Activated naive CD4-positive, alpha-beta T cell treated with anti-CD3 and anti-CD28 coated beads for 36 hours (primary cell): ENCODE measurements around the gene KCNQ1. TPM values are rescaled to one million over a fixed set of nuclear protein-coding genes. Genes with fewer than 3 reads are reported as not detected.

ENCODE experiments used
- CTCF ChIA-PET: fragments of 350-600 bp; sonication (Branson Sonifier 250); formaldehyde crosslinking; loops from one replicate; lab custom pipeline; 2021; ENCODE audit warnings: antibody characterized with exemption; lab: Charles Lee
- DNase-seq: peaks from one replicate; pipeline ENCODE4 v3.0.0-alpha.2; 2020
- H3K27ac Mint-ChIP-seq: one replicate; pipeline ENCODE4 v1.8.0; 2021; ENCODE audit warnings: mild to moderate bottlenecking, mixed read lengths
- H3K27me3 Mint-ChIP-seq: one replicate; pipeline ENCODE4 v1.8.0; 2021; ENCODE audit warnings: low read depth, mixed read lengths
- H3K36me3 Mint-ChIP-seq: one replicate; pipeline ENCODE4 v1.8.0; 2021; ENCODE audit warnings: low read depth, mixed read lengths
- H3K4me1 Mint-ChIP-seq: one replicate; pipeline ENCODE4 v1.8.0; 2021; ENCODE audit warnings: low read depth, mixed read lengths
- H3K4me3 Mint-ChIP-seq: one replicate; pipeline ENCODE4 v1.8.0; 2021; ENCODE audit warnings: mild to moderate bottlenecking, moderate library complexity, mixed read lengths
- H3K9me3 Mint-ChIP-seq: one replicate; pipeline ENCODE4 v1.8.0; 2021; ENCODE audit warnings: mixed read lengths
- intact Hi-C: fragments of 100-400 bp; cut with micrococcal nuclease; formaldehyde crosslinking; loops from one replicate; pipeline ENCODE4 v1.15.1; 2023
- total RNA-seq, 2 experiments: library from RNA; stranded (reverse); gene quantifications; one replicate each; pipeline ENCODE4 v1.2.3, GENCODE V29; 2021

The KCNQ1 gene
- total RNA-seq, 2 experiments from 2014 or later = 10.6 to 10.8 TPM

DNA sequence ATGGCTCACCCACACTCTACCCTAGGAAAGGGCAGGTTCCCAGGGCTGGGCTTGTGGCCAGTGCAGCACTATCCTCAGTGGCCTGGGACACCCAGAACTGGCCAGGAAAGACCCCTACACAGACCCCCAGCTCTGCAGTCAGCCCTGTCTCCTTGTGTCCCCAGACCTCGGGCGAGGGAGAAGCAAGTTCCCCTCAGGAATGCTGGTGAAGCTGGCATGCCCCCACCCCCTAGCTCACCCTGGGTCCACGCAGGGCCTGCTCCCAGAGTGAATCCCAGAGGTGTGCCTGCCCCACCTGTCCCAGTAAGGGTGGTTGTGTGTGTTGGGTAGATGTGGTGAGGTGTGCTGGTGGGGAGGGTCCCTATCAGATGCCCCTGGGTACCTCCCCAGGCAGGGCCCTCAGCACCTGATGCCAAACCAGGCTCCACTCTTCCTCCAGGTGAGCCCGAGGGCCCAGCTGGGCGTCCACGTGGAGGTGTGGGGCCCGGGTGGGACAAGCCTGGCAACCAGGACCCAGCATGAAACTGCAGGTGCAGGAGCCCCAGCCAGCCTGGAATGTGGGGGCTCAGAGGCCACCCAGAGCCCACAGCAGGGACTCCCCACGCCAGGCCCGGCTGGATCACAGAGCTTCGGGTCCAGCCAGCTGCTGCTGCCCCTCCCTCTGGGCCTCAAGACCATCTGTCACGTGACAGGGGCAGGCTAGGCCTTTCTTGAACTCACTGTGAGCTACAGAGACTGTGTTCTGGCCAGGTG lies 303.4 kb downstream of the KCNQ1 start:
- Mint-ChIP-seq H3K27ac (no peak overlapping the region), H3K27me3 (no peaks in the 10 kb centered on the region), H3K4me1 (no peaks in the 10 kb centered on the region), H3K4me3 (no peak overlapping the region), H3K9me3 (no peaks in the 10 kb centered on the region), H3K36me3 (peaks cover 4% of the 10 kb centered on the region)
- intact Hi-C loops = no loop called here
- DNase-seq = no peak
- CTCF ChIA-PET = interaction anchor here (0.6 kb wide), 1 partner anchor 141 kb away, joined by 3 read pairs; no protein-coding TSS in a partner anchor

- Mint-ChIP-seq H3K9me3 (no peaks in the 10 kb centered on the region), H3K4me1 (no peaks in the 10 kb centered on the region)
These were observed 304.2 kb downstream of the KCNQ1 start for GRCh38 chr11:2748814-2749554.

GRCh38 chr11:2750101-2750681 lies 305.4 kb downstream of the KCNQ1 start:
- no peaks in the 10 kb centered on the region for H3K4me1 Mint-ChIP-seq
- intact Hi-C loops = no loop called here
- CTCF ChIA-PET = no interaction called here
- peaks cover 6% of the 10 kb centered on the region for H3K36me3 Mint-ChIP-seq
- no peak overlapping the region for H3K4me3 Mint-ChIP-seq
- H3K27ac Mint-ChIP-seq = no peak overlapping the region
- H3K27me3 Mint-ChIP-seq = no peaks in the 10 kb centered on the region
- H3K9me3 Mint-ChIP-seq = peaks cover 3% of the 10 kb centered on the region
- no peak for DNase-seq

More at GRCh38 chr11:2748814-2749554, 304.2 kb downstream of the KCNQ1 start:
- H3K36me3 Mint-ChIP-seq = peaks cover 4% of the 10 kb centered on the region
- no peak overlapping the region for H3K27ac Mint-ChIP-seq
- no peaks in the 10 kb centered on the region for H3K27me3 Mint-ChIP-seq
- no peak for DNase-seq
- intact Hi-C loops = no loop called here
- no peak overlapping the region for H3K4me3 Mint-ChIP-seq
- CTCF ChIA-PET = no interaction called here

GRCh38 chr11:2750682-2751522 lies 306.1 kb downstream of the KCNQ1 start:
- H3K27ac Mint-ChIP-seq = no peak overlapping the region
- peaks cover 8% of the 10 kb centered on the region for H3K36me3 Mint-ChIP-seq
- no peaks in the 10 kb centered on the region for H3K27me3 Mint-ChIP-seq
- H3K4me1 Mint-ChIP-seq = no peaks in the 10 kb centered on the region
- peaks cover 3% of the 10 kb centered on the region for H3K9me3 Mint-ChIP-seq
- CTCF ChIA-PET = no interaction called here
- H3K4me3 Mint-ChIP-seq = no peak overlapping the region
- no peak for DNase-seq
- intact Hi-C loops = no loop called here

GRCh38 chr11:2751523-2752203 lies 306.9 kb downstream of the KCNQ1 start:
- H3K27me3 Mint-ChIP-seq = no peaks in the 10 kb centered on the region
- H3K4me3 Mint-ChIP-seq = no peak overlapping the region
- no peaks in the 10 kb centered on the region for H3K4me1 Mint-ChIP-seq
- H3K27ac Mint-ChIP-seq = no peak overlapping the region
- no peak for DNase-seq
- intact Hi-C loops = no loop called here
- peaks cover 8% of the 10 kb centered on the region for H3K36me3 Mint-ChIP-seq
- peaks cover 3% of the 10 kb centered on the region for H3K9me3 Mint-ChIP-seq
- CTCF ChIA-PET = no interaction called here

DNA sequence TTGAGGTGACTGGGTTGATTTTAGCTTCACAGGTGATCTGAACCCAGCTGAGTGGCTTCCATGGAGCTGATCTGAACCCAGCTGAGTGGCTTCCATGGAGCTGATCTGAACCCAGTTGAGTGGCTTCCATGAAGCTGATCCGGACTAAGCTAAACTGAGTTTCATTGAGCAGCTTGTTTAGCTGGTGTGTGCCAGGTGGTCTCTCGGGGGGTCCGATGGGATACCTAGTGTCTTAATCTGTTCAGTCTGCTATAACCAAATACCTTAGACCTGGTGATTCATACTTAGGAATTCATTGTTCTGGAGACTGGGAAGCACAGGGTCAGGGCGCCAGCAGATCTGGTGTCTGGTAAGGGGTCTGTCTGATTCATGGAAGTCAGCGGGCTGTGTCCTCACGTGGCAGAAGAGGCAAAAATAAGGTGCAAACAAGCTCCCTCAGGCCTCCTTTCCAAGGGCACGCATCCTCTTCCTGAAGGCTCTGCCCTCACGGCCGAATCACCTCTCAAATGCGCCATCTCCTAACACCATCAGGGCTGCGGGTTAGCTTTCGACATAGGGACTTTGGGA lies 307.5 kb downstream of the KCNQ1 start:
- CTCF ChIA-PET = no interaction called here
- Mint-ChIP-seq H3K4me1 (no peaks in the 10 kb centered on the region), H3K27ac (no peak overlapping the region), H3K27me3 (no peaks in the 10 kb centered on the region), H3K9me3 (peaks cover 3% of the 10 kb centered on the region), H3K36me3 (peaks cover 8% of the 10 kb centered on the region), H3K4me3 (no peak overlapping the region)
- intact Hi-C loops = no loop called here
- no peak for DNase-seq

GRCh38 chr11:2752923-2753322 lies 308.1 kb downstream of the KCNQ1 start:
- H3K9me3 Mint-ChIP-seq = peaks cover 3% of the 10 kb centered on the region
- CTCF ChIA-PET = no interaction called here
- no peak overlapping the region for H3K27ac Mint-ChIP-seq
- H3K4me1 Mint-ChIP-seq = no peaks in the 10 kb centered on the region
- H3K4me3 Mint-ChIP-seq = no peak overlapping the region
- no peak for DNase-seq
- H3K27me3 Mint-ChIP-seq = no peaks in the 10 kb centered on the region
- H3K36me3 Mint-ChIP-seq = peaks cover 8% of the 10 kb centered on the region
- intact Hi-C loops = no loop called here

GRCh38 chr11:2754008-2754407 lies 309.2 kb downstream of the KCNQ1 start:
- Mint-ChIP-seq H3K27me3 (no peaks in the 10 kb centered on the region), H3K9me3 (peaks cover 3% of the 10 kb centered on the region), H3K27ac (no peak overlapping the region), H3K36me3 (peaks cover 8% of the 10 kb centered on the region), H3K4me3 (no peak overlapping the region), H3K4me1 (no peaks in the 10 kb centered on the region)
- intact Hi-C loops = no loop called here
- CTCF ChIA-PET = no interaction called here
- no peak for DNase-seq

DNA sequence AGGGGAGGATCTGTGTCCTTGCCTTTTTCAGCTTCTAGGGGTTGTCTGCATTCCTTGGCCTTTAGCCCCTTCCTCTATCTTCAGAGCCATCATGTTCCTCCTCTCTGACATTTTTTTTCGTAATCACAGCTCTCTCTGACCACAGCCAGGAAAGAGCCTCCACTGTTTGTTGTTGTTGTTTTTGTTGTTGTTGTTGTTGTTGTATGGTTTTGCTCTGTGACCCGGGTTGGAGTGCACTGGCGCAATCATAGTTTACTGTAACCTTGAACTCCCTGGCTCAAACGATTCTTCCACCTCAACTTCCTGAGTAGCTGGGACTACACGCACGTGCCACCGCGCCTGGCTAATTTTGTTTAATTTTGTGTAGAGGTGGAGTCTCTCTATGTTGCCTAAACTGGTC lies 310.3 kb downstream of the KCNQ1 start:
- no peak overlapping the region for H3K27ac Mint-ChIP-seq
- DNase-seq = no peak
- no peaks in the 10 kb centered on the region for H3K4me1 Mint-ChIP-seq
- CTCF ChIA-PET = no interaction called here
- no peak overlapping the region for H3K4me3 Mint-ChIP-seq
- H3K27me3 Mint-ChIP-seq = no peaks in the 10 kb centered on the region
- H3K9me3 Mint-ChIP-seq = peaks cover 3% of the 10 kb centered on the region
- peaks cover 8% of the 10 kb centered on the region for H3K36me3 Mint-ChIP-seq
- intact Hi-C loops = no loop called here

DNA sequence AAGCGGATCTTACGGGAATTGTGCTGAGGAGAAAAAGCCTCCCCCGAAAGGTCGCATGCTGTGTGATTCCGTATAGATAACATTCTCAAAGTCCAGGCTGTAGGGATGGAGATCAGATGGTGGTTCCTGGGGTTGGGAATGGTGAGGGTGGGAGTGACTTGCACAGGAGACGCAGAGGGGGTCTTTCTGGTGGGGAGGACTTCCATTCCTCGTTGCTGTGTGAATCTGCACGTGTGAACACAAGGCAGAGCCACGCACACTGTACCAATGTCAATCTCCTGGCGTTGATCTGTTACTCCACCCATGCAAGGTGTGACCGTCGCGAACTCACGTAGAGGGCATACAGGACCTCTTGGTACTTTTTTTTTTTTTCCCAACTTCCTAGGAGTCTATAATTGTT lies 313.9 kb downstream of the KCNQ1 start:
- no peaks in the 10 kb centered on the region for H3K4me1 Mint-ChIP-seq
- H3K4me3 Mint-ChIP-seq = no peak overlapping the region
- H3K27ac Mint-ChIP-seq = no peak overlapping the region
- intact Hi-C loops = no loop called here
- peaks cover 3% of the 10 kb centered on the region for H3K9me3 Mint-ChIP-seq
- H3K36me3 Mint-ChIP-seq = peaks cover 4% of the 10 kb centered on the region
- CTCF ChIA-PET = no interaction called here
- no peak for DNase-seq
- H3K27me3 Mint-ChIP-seq = no peaks in the 10 kb centered on the region

DNA sequence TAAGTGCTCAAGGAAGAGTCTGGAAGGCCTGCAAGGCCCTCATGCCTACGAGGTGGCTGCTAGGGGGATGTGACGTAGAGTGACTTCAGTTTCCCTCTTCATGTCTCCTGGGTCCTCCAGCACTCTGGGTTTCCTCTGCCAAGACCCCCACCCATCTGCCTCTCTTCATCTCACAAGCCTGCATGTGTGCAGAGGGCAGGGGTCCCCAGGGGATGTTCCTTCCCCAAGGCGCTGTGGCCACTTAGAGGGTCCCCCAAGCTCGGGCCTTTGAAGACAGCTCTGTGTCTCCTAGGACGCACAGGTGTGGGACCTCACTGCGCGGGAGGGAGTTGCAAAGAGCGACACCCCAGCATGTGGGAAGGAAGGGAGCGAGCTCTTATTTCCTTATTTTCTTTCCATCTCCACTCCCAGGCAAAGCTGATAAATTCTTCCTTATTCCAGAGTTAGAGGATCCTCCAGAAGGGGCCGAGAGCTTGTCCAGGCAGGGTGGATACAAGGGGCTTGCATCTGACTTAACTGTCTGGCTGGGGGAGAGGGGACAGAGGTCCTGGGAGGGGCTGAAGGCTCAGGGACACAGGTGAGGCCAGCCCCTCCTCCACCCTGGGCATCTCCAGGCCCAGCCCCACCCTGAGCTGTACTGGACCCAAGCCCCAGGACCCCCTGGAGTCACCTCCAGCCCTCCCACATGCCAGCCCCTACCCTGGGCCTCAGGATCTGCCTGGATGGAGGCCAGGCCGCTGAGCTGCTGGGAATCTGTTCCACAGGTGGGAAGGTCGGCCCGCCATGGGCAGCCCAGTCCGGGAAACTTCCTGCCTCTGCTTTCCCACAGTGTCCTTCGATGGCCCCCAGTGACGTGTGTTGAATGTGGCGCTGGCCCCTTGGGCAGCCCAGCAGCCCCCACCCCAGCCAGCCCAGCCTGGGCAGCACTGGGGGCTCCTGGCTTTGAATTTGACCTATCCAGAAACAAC lies 314.7 kb downstream of the KCNQ1 start:
- intact Hi-C loops = no loop called here
- no peak overlapping the region for H3K4me3 Mint-ChIP-seq
- no peak for DNase-seq
- H3K27me3 Mint-ChIP-seq = no peaks in the 10 kb centered on the region
- no peak overlapping the region for H3K27ac Mint-ChIP-seq
- H3K36me3 Mint-ChIP-seq = peaks cover 4% of the 10 kb centered on the region
- CTCF ChIA-PET = no interaction called here
- no peaks in the 10 kb centered on the region for H3K4me1 Mint-ChIP-seq
- H3K9me3 Mint-ChIP-seq = peaks cover 3% of the 10 kb centered on the region
